Pancreas (tissue), 10 donors: ENCODE measurements around the gene BTBD9. TPM values are rescaled to one million over a fixed set of nuclear protein-coding genes. Genes with fewer than 3 reads are reported as not detected.

Experiments used
- ATAC-seq, 4 donors: fragments of 200-7000 bp; cut with Tn5 transposase; one replicate each; pipeline versions ENCODE4 v1.8.0 to v1.9.1; 2020; ENCODE audit warnings: mild to moderate bottlenecking in 4 of 4, moderate library complexity in 4 of 4
- DNase-seq, 6 donors: peaks; one replicate each; pipeline ENCODE4 v3.0.0-alpha.2; 2020
- FAIRE-seq: peaks from 2 replicates; lab custom pipeline; 2012; peaks lifted over from hg19 to GRCh38; lab: Jason Lieb, UNC
- H3K27ac ChIP-seq, 4 donors: fragments of 200-600 bp; sonication (generic); 1 replicate in 3 of 4; 2 replicates in 1 of 4; pipeline versions ENCODE4 v1.5.0 to v1.8.0; 2020
- H3K27me3 ChIP-seq, 4 donors: fragments of 200-600 bp; one replicate each; pipeline ENCODE4 v1.8.0; 2021
- H3K36me3 ChIP-seq, 3 donors: fragments of 200-600 bp; sonication (generic) in 1 of 3; one replicate each; pipeline versions ENCODE4 v1.5.0 to v1.8.0; 2020 to 2021
- H3K4me1 ChIP-seq, 3 donors: fragments of 200-600 bp; one replicate each; pipeline ENCODE4 v1.8.0; 2021
- H3K4me3 ChIP-seq, 4 donors: fragments of 200-600 bp; sonication (generic) in 2 of 4; one replicate each; pipeline versions ENCODE4 v1.5.0 to v1.8.0; 2020 to 2021
- H3K9me3 ChIP-seq, 4 donors: fragments of 200-600 bp; one replicate each; pipeline ENCODE4 v1.8.0; 2021
- CTCF ChIP-seq, 4 donors: fragments of 200-600 bp; sonication (generic) in 3 of 4; IDR thresholded peaks; one replicate each; pipeline versions ENCODE4 v1.5.0 to v1.8.0; 2021; ENCODE audit warnings: antibody characterized with exemption in 4 of 4
- WGBS, 2 donors: extraction: QIAGEN DNeasy Blood & Tissue Kit; methylation state at CpG; one replicate each; pipeline ENCODE4 v1.1.7; 2013; 5-methylcytosine and 5-hydroxymethylcytosine counted together
- intact Hi-C, 3 donors: fragments of 100-400 bp; cut with DNase I; formaldehyde crosslinking; loops; one replicate each; pipeline versions ENCODE4 v1.11.1 to v1.14.2; 2022
- polyA plus RNA-seq, 2 donors: library from polyadenylated mRNA; stranded (reverse); fragments of 200-250 nt; gene quantifications; one replicate each; pipeline ENCODE4 v1.2.3, GENCODE V29; 2013
- total RNA-seq, 6 donors: library from RNA; stranded (reverse); fragmentation: NEBNext Ultra II Directional in 4 of 6; extraction: Animal tissue kit (Norgen Biotek cat#: 25700) in 4 of 6; gene quantifications; one replicate each; pipeline versions ENCODE4 v1.2.1 to v1.2.4, GENCODE V29; 2021 to 2023
- donor health status: healthy with polysubstance abuse.
- donor health status: DM: no; HTN: no; CAD: no; lungs with moderate emphysema.
- donor health status: DM: no; HTN: no; CAD: no.
- donor health status: control.
- donor health status: control.
- donor health status: Bipolar disorder and iron deficiency.
- donor health status: DM: yes; HTN: yes; CAD: no.
- donor health status: DM: no; HTN: no; CAD: no.
- donor health status: DM: no; HTN: no; CAD: no.
- donor health status: DM: yes; HTN: yes; CAD: no.

The BTBD9 gene
- total and polyA plus RNA-seq, 8 donors = 2.2 to 11.0 (median 7.1) TPM

GRCh38 chr6:38686270-38687042, 46.7 kb upstream of the BTBD9 start:
- FAIRE-seq = no peak
- no peak for DNase-seq
- Histone ChIP-seq H3K4me1 (peaks cover 0 to 6% (median 0%) of the 10 kb centered on the region in 3 donors), H3K27ac (no peak overlapping the region), H3K36me3 (no peaks in the 10 kb centered on the region), H3K27me3 (no peaks in the 10 kb centered on the region), H3K9me3 (peaks cover 0 to 2% (median 0%) of the 10 kb centered on the region in 4 donors), H3K4me3 (no peak overlapping the region)
- intact Hi-C loops = no loop called here
- 73 to 80% methylated on average over 4 of the region's 4 CpGs for WGBS, 2 donors
- TF ChIP-seq CTCF (IDR thresholded peaks at IDR 0.05) = no peak
- ATAC-seq = no peak

GRCh38 chr6:38684904-38685303, 45.2 kb upstream of the BTBD9 start:
- DNase-seq = no peak
- WGBS, 2 donors = 81 to 84% methylated on average over 3 of the region's 3 CpGs

GRCh38 chr6:38684237-38684636, 44.5 kb upstream of the BTBD9 start:
- Histone ChIP-seq H3K4me1 (peaks cover 0 to 6% (median 0%) of the 10 kb centered on the region in 3 donors), H3K36me3 (no peaks in the 10 kb centered on the region), H3K27me3 (no peaks in the 10 kb centered on the region), H3K9me3 (peaks cover 0 to 2% (median 0%) of the 10 kb centered on the region in 4 donors), H3K27ac (no peak overlapping the region), H3K4me3 (no peak overlapping the region)
- 95% methylated on average over 1 of the region's 1 CpG for WGBS, 2 donors
- intact Hi-C loops = no loop called here
- TF ChIP-seq CTCF (IDR thresholded peaks at IDR 0.05) = no peak
- DNase-seq (no peak), FAIRE-seq (peak; percentile 37), ATAC-seq (no peak)

More at GRCh38 chr6:38684904-38685303, 45.2 kb upstream of the BTBD9 start:
- Histone ChIP-seq H3K4me3 (no peak overlapping the region), H3K27me3 (no peaks in the 10 kb centered on the region), H3K27ac (no peak overlapping the region), H3K36me3 (no peaks in the 10 kb centered on the region), H3K4me1 (peaks cover 0 to 6% (median 0%) of the 10 kb centered on the region in 3 donors), H3K9me3 (peaks cover 0 to 2% (median 0%) of the 10 kb centered on the region in 4 donors)
- ATAC-seq (no peak), FAIRE-seq (no peak)
- no peak for TF ChIP-seq CTCF (IDR thresholded peaks at IDR 0.05)
- intact Hi-C loops = no loop called here

- WGBS, 2 donors = 96 to 99% methylated on average over 2 of the region's 2 CpGs
- TF ChIP-seq CTCF (IDR thresholded peaks at IDR 0.05) = no peak
- peaks cover 2 to 12% (median 5%) of the 10 kb centered on the region in 3 donors for H3K4me1 ChIP-seq
- H3K9me3 ChIP-seq = peaks cover 0 to 2% (median 0%) of the 10 kb centered on the region in 4 donors
- no peak for ATAC-seq
- no peak for FAIRE-seq
- no peak overlapping the region for H3K27ac ChIP-seq
- intact Hi-C loops = no loop called here
- no peaks in the 10 kb centered on the region for H3K27me3 ChIP-seq
- DNase-seq = no peak
- no peak overlapping the region for H3K4me3 ChIP-seq
- no peaks in the 10 kb centered on the region for H3K36me3 ChIP-seq
Observed at GRCh38 chr6:38681850-38682249, 42.1 kb upstream of the BTBD9 start.

GRCh38 chr6:38679668-38680067, 39.9 kb upstream of the BTBD9 start:
- Histone ChIP-seq H3K36me3 (peaks cover 0 to 5% (median 0%) of the 10 kb centered on the region in 3 donors), H3K9me3 (peaks cover 0 to 1% (median 0%) of the 10 kb centered on the region in 4 donors)
- no peak for FAIRE-seq

More at GRCh38 chr6:38679668-38680067, 39.9 kb upstream of the BTBD9 start:
- Histone ChIP-seq H3K4me3 (no peak overlapping the region), H3K27ac (no peak overlapping the region), H3K27me3 (no peaks in the 10 kb centered on the region), H3K4me1 (peaks cover 8 to 11% (median 10%) of the 10 kb centered on the region in 3 donors)
- WGBS, 2 donors = 91 to 100% methylated on average over 1 of the region's 1 CpG
- DNase-seq = no peak
- no peak for TF ChIP-seq CTCF (IDR thresholded peaks at IDR 0.05)
- intact Hi-C loops = no loop called here
- ATAC-seq = no peak
